ENCODE results near the gene XG.
"Not testable (repeated sequence)": the region's sequence is repeated elsewhere in the genome, so short reads cannot be mapped to it uniquely, and the experiment has no call there.

XG gene

GRCh38 chrX:2762671-2763070 is 10.8 kb downstream of the XG start:
- H2BK15ac ChIP-seq (ENCODE audit: low read length); H3K18ac ChIP-seq (ENCODE audit: low read length); H3K4me2 ChIP-seq (ENCODE audit: insufficient read depth, low read length, poor library complexity, severe bottlenecking); H2BK12ac ChIP-seq (ENCODE audit: low read length); H2BK5ac ChIP-seq (ENCODE audit: low read length); H3K23ac ChIP-seq (ENCODE audit: low read depth, low read length, poor library complexity); DNase-seq (ENCODE audit: low spot score); H2AK5ac ChIP-seq (ENCODE audit: low read depth, low read length); H2AFZ ChIP-seq (ENCODE audit: low read length); H3K36me3 ChIP-seq (replicated peaks in 1 of 2; ENCODE audit: control insufficient read depth in 2 of 2, insufficient read depth in 2 of 2, low read length in 2 of 2); H3K79me1 ChIP-seq (ENCODE audit: low read depth, low read length); H3K9me3 ChIP-seq (replicated peaks in 1 of 2; ENCODE audit: control insufficient read depth in 2 of 2, insufficient read depth in 1 of 2, low read depth in 1 of 2, low read length in 2 of 2); H4K91ac ChIP-seq (ENCODE audit: low read depth, low read length, poor library complexity); H3K27ac ChIP-seq (replicated peaks; ENCODE audit: low read length); H2BK120ac ChIP-seq (ENCODE audit: low read depth, low read length); H4K8ac ChIP-seq (ENCODE audit: low read depth, low read length); H3K4ac ChIP-seq (ENCODE audit: low read length); H3K27me3 ChIP-seq (ENCODE audit: control insufficient read depth in 3 of 3, insufficient read depth in 3 of 3, low read depth in 1 of 3, low read length in 3 of 3); H3K9ac ChIP-seq (ENCODE audit: low read depth, low read length, poor library complexity); H3K4me1 ChIP-seq (ENCODE audit: control insufficient read depth in 2 of 2, insufficient read depth in 1 of 2, low read depth in 1 of 2, low read length in 2 of 2); H3K4me3 ChIP-seq (ENCODE audit: low read length in 2 of 2); H3K14ac ChIP-seq (ENCODE audit: low read length): not testable (repeated sequence)
- WGBS, 2 donors (ENCODE audit: extremely low coverage in 2 of 2, insufficient read length in 2 of 2, insufficient replicate concordance in 1 of 2) = no CpG with 5 or more reads among the region's 4 CpGs

DNA sequence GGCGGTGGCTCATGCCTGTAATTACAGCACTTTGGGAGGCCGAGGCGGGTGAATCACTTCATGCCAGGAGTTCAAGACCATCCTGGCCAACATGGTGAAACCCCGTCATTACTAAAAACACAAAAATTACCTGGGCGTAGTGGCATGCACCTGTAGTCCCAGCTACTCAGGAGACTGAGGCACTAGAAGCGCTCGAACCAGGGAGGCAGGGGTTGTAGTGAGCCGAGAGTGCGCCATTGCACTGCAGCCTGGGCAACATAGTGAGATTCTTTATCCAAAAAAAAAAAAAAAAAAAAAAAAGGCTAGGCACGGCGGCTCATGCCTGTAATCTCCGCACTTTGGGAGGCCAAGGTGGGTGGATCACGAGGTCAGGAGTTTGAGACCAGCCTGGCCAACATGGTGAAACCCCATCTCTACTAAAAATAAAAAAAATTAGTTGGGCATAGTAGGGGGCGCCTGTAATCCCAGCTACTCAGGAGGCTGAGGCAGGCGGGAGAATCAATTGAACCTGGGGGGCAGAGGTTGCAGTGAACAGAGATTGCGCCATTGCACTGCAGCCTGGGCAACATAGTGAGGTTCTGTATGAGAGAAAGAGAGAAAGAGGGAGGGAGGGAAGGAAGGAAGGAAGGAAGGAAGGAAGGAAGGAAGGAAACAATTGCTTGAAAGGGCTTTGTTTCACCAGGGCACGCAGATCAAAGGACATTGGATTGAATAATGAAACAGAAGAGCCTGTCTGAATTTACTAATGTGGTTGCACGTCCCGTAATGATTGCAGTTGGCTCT is 13.1 kb downstream of the XG start:
- H3K4me1 ChIP-seq (ENCODE audit: control insufficient read depth in 2 of 2, insufficient read depth in 1 of 2, low read depth in 1 of 2, low read length in 2 of 2); H3K27me3 ChIP-seq (ENCODE audit: control insufficient read depth in 3 of 3, insufficient read depth in 3 of 3, low read depth in 1 of 3, low read length in 3 of 3); H3K4me2 ChIP-seq (ENCODE audit: insufficient read depth, low read length, poor library complexity, severe bottlenecking); H3K23ac ChIP-seq (ENCODE audit: low read depth, low read length, poor library complexity); H3K14ac ChIP-seq (ENCODE audit: low read length); H3K9me3 ChIP-seq (replicated peaks in 1 of 2; ENCODE audit: control insufficient read depth in 2 of 2, insufficient read depth in 1 of 2, low read depth in 1 of 2, low read length in 2 of 2); H4K91ac ChIP-seq (ENCODE audit: low read depth, low read length, poor library complexity); DNase-seq (ENCODE audit: low spot score); H2AK5ac ChIP-seq (ENCODE audit: low read depth, low read length); H4K8ac ChIP-seq (ENCODE audit: low read depth, low read length); H3K79me1 ChIP-seq (ENCODE audit: low read depth, low read length); H3K9ac ChIP-seq (ENCODE audit: low read depth, low read length, poor library complexity); H3K4me3 ChIP-seq (ENCODE audit: low read length in 2 of 2); H3K36me3 ChIP-seq (replicated peaks in 1 of 2; ENCODE audit: control insufficient read depth in 2 of 2, insufficient read depth in 2 of 2, low read length in 2 of 2); H3K18ac ChIP-seq (ENCODE audit: low read length); H2BK12ac ChIP-seq (ENCODE audit: low read length); H3K4ac ChIP-seq (ENCODE audit: low read length); H3K27ac ChIP-seq (replicated peaks; ENCODE audit: low read length); H2BK15ac ChIP-seq (ENCODE audit: low read length); H2AFZ ChIP-seq (ENCODE audit: low read length); H2BK120ac ChIP-seq (ENCODE audit: low read depth, low read length); H2BK5ac ChIP-seq (ENCODE audit: low read length): not testable (repeated sequence)
- WGBS, 2 donors (ENCODE audit: extremely low coverage in 2 of 2, insufficient read length in 2 of 2, insufficient replicate concordance in 1 of 2) = no CpG with 5 or more reads among the region's 19 CpGs

GRCh38 chrX:2765549-2765830 is 13.7 kb downstream of the XG start:
- Histone ChIP-seq H2AK5ac (ENCODE audit: low read depth, low read length) (no peak overlapping the region), H4K8ac (ENCODE audit: low read depth, low read length) (no peak overlapping the region), H2AFZ (ENCODE audit: low read length) (no peak overlapping the region), H3K4me3 (ENCODE audit: low read length in 2 of 2) (no peak overlapping the region), H2BK120ac (ENCODE audit: low read depth, low read length) (no peak overlapping the region), H3K4me2 (ENCODE audit: insufficient read depth, low read length, poor library complexity, severe bottlenecking) (no peak overlapping the region), H2BK5ac (ENCODE audit: low read length) (no peak overlapping the region), H3K4ac (ENCODE audit: low read length) (no peak overlapping the region), H3K27ac (replicated peaks; ENCODE audit: low read length) (no peak overlapping the region), H3K36me3 (replicated peaks in 1 of 2; ENCODE audit: control insufficient read depth in 2 of 2, insufficient read depth in 2 of 2, low read length in 2 of 2) (no peaks in the 10 kb centered on the region), H3K4me1 (ENCODE audit: control insufficient read depth in 2 of 2, insufficient read depth in 1 of 2, low read depth in 1 of 2, low read length in 2 of 2) (peaks cover 0 to 8% of the 10 kb centered on the region in 2 donors), H2BK15ac (ENCODE audit: low read length) (no peak overlapping the region), H3K18ac (ENCODE audit: low read length) (no peak overlapping the region), H3K79me1 (ENCODE audit: low read depth, low read length) (peaks cover 1% of the 10 kb centered on the region), H4K91ac (ENCODE audit: low read depth, low read length, poor library complexity) (no peak overlapping the region), H3K9ac (ENCODE audit: low read depth, low read length, poor library complexity) (no peak overlapping the region), H2BK12ac (ENCODE audit: low read length) (no peak overlapping the region), H3K14ac (ENCODE audit: low read length) (no peak overlapping the region), H3K9me3 (replicated peaks in 1 of 2; ENCODE audit: control insufficient read depth in 2 of 2, insufficient read depth in 1 of 2, low read depth in 1 of 2, low read length in 2 of 2) (no peaks in the 10 kb centered on the region), H3K23ac (ENCODE audit: low read depth, low read length, poor library complexity) (no peak overlapping the region), H3K27me3 (ENCODE audit: control insufficient read depth in 3 of 3, insufficient read depth in 3 of 3, low read depth in 1 of 3, low read length in 3 of 3) (peaks cover 0 to 2% (median 0%) of the 10 kb centered on the region in 3 experiments)
- DNase-seq (ENCODE audit: low spot score) = no peak
- no CpG with 5 or more reads among the region's 5 CpGs for WGBS, 2 donors (ENCODE audit: extremely low coverage in 2 of 2, insufficient read length in 2 of 2, insufficient replicate concordance in 1 of 2)

DNA sequence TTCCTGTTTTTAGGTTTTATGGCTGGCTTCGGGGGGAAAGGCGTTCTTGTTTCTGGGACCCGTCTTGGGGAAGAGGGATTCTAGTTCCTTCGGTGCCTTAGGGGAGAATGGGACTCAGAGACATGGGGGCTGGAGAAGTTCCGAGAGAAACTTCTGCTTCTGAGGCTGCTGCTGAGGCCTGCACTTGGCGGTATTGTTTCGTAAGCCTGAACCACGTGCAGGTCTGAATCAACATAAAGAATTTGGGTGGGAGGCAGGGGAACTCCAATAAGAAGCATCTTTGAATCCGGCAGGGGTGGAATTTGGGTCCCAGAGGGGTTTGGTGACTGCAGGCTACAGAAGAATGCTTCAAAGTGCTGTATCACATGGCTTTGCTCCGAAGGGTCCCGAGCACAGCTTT is 15.1 kb downstream of the XG start:
- H4K91ac ChIP-seq (ENCODE audit: low read depth, low read length, poor library complexity) = no peak overlapping the region
- no peak overlapping the region for H2BK5ac ChIP-seq (ENCODE audit: low read length)
- peaks cover 0 to 8% of the 10 kb centered on the region in 2 donors for H3K4me1 ChIP-seq (ENCODE audit: control insufficient read depth in 2 of 2, insufficient read depth in 1 of 2, low read depth in 1 of 2, low read length in 2 of 2)
- H2AK5ac ChIP-seq (ENCODE audit: low read depth, low read length) = no peak overlapping the region
- H3K9ac ChIP-seq (ENCODE audit: low read depth, low read length, poor library complexity) = no peak overlapping the region
- H3K36me3 ChIP-seq (replicated peaks in 1 of 2; ENCODE audit: control insufficient read depth in 2 of 2, insufficient read depth in 2 of 2, low read length in 2 of 2) = no peaks in the 10 kb centered on the region
- H2BK12ac ChIP-seq (ENCODE audit: low read length) = no peak overlapping the region
- no peak overlapping the region for H3K4ac ChIP-seq (ENCODE audit: low read length)
- no peaks in the 10 kb centered on the region for H3K9me3 ChIP-seq (replicated peaks in 1 of 2; ENCODE audit: control insufficient read depth in 2 of 2, insufficient read depth in 1 of 2, low read depth in 1 of 2, low read length in 2 of 2)
- H3K79me1 ChIP-seq (ENCODE audit: low read depth, low read length) = peaks cover 1% of the 10 kb centered on the region
- H3K23ac ChIP-seq (ENCODE audit: low read depth, low read length, poor library complexity) = no peak overlapping the region
- WGBS, 2 donors (ENCODE audit: extremely low coverage in 2 of 2, insufficient read length in 2 of 2, insufficient replicate concordance in 1 of 2) = no CpG with 5 or more reads among the region's 11 CpGs
- H3K4me3 ChIP-seq (ENCODE audit: low read length in 2 of 2) = no peak overlapping the region
- no peak overlapping the region for H2BK120ac ChIP-seq (ENCODE audit: low read depth, low read length)
- peak overlapping the region; percentile 11 for H3K18ac ChIP-seq (ENCODE audit: low read length)
- H3K14ac ChIP-seq (ENCODE audit: low read length) = no peak overlapping the region
- no peak for DNase-seq (ENCODE audit: low spot score)
- H2AFZ ChIP-seq (ENCODE audit: low read length) = peak overlapping the region; percentile 34
- H3K27ac ChIP-seq (replicated peaks; ENCODE audit: low read length) = no peak overlapping the region
- H3K4me2 ChIP-seq (ENCODE audit: insufficient read depth, low read length, poor library complexity, severe bottlenecking) = no peak overlapping the region
- no peaks in the 10 kb centered on the region for H3K27me3 ChIP-seq (ENCODE audit: control insufficient read depth in 3 of 3, insufficient read depth in 3 of 3, low read depth in 1 of 3, low read length in 3 of 3)
- H2BK15ac ChIP-seq (ENCODE audit: low read length) = no peak overlapping the region
- no peak overlapping the region for H4K8ac ChIP-seq (ENCODE audit: low read depth, low read length)
